ENCODE data around the gene RBPJ.

Gene RBPJ

GRCh38 chr4:26467724-26468123 is 146.9 kb downstream of the RBPJ start:
- H3K4me3 ChIP-seq (ENCODE audit: low read depth, low read length): no peak overlapping the region
- no peaks in the 10 kb centered on the region for H3K36me3 ChIP-seq
- no peak for DNase-seq
- TF ChIP-seq CTCF (IDR thresholded peaks at IDR 0.05; ENCODE audit: low read depth, low read length): no peak
- H3K27me3 ChIP-seq: no peaks in the 10 kb centered on the region
- H3K9me3 ChIP-seq: no peaks in the 10 kb centered on the region
- no peaks in the 10 kb centered on the region for H3K4me1 ChIP-seq

GRCh38 chr4:26468283-26468949 is 147.6 kb downstream of the RBPJ start:
- Histone ChIP-seq H3K27me3 (no peaks in the 10 kb centered on the region), H3K36me3 (no peaks in the 10 kb centered on the region), H3K4me3 (ENCODE audit: low read depth, low read length) (no peak overlapping the region), H3K4me1 (no peaks in the 10 kb centered on the region), H3K9me3 (no peaks in the 10 kb centered on the region)
- DNase-seq: no peak
- no peak for TF ChIP-seq CTCF (IDR thresholded peaks at IDR 0.05; ENCODE audit: low read depth, low read length)

- TF ChIP-seq CTCF (IDR thresholded peaks at IDR 0.05; ENCODE audit: low read depth, low read length): no peak
- no peak for DNase-seq
- H3K36me3 ChIP-seq: no peaks in the 10 kb centered on the region
- no peaks in the 10 kb centered on the region for H3K27me3 ChIP-seq
- H3K4me1 ChIP-seq: no peaks in the 10 kb centered on the region
- no peaks in the 10 kb centered on the region for H3K9me3 ChIP-seq
- H3K4me3 ChIP-seq (ENCODE audit: low read depth, low read length): no peak overlapping the region
Observed at GRCh38 chr4:26468977-26469376, 148.2 kb downstream of the RBPJ start.

GRCh38 chr4:26471890-26472289 is 151.1 kb downstream of the RBPJ start:
- H3K4me1 ChIP-seq: no peaks in the 10 kb centered on the region
- no peak overlapping the region for H3K4me3 ChIP-seq (ENCODE audit: low read depth, low read length)
- no peaks in the 10 kb centered on the region for H3K36me3 ChIP-seq
- no peaks in the 10 kb centered on the region for H3K27me3 ChIP-seq
- H3K9me3 ChIP-seq: no peaks in the 10 kb centered on the region
- DNase-seq: no peak
- TF ChIP-seq CTCF (IDR thresholded peaks at IDR 0.05; ENCODE audit: low read depth, low read length): no peak

GRCh38 chr4:26473893-26474292 is 153.1 kb downstream of the RBPJ start:
- TF ChIP-seq CTCF (IDR thresholded peaks at IDR 0.05; ENCODE audit: low read depth, low read length): no peak
- no peaks in the 10 kb centered on the region for H3K27me3 ChIP-seq

GRCh38 chr4:26474551-26474950 is 153.7 kb downstream of the RBPJ start:
- no peak for DNase-seq
- Histone ChIP-seq H3K4me3 (ENCODE audit: low read depth, low read length) (no peak overlapping the region), H3K36me3 (no peaks in the 10 kb centered on the region), H3K4me1 (no peaks in the 10 kb centered on the region), H3K27me3 (no peaks in the 10 kb centered on the region), H3K9me3 (no peaks in the 10 kb centered on the region)
- no peak for TF ChIP-seq CTCF (IDR thresholded peaks at IDR 0.05; ENCODE audit: low read depth, low read length)

More at GRCh38 chr4:26473893-26474292, 153.1 kb downstream of the RBPJ start:
- no peaks in the 10 kb centered on the region for H3K9me3 ChIP-seq
- DNase-seq: no peak
- H3K4me3 ChIP-seq (ENCODE audit: low read depth, low read length): no peak overlapping the region
- H3K36me3 ChIP-seq: no peaks in the 10 kb centered on the region
- H3K4me1 ChIP-seq: no peaks in the 10 kb centered on the region

Measured in BE2C (cell line).